Left cardiac atrium (tissue), 4 donors: ENCODE results near the gene GOLPH3. TPM values are rescaled to one million over a fixed set of nuclear protein-coding genes. Genes with fewer than 3 reads are reported as not detected.
"Not testable (repeated sequence)": the region's sequence is repeated elsewhere in the genome, so short reads cannot be mapped to it uniquely, and the experiment has no call there.

Experiments
- ATAC-seq, 2 donors: fragments of 200-7000 bp; cut with Tn5 transposase; one replicate each; pipeline ENCODE4 v1.9.1; 2020; ENCODE audit warnings: mild to moderate bottlenecking in 2 of 2, moderate library complexity in 2 of 2
- DNase-seq: peaks from one replicate; pipeline ENCODE4 v3.0.0-alpha.2; 2020
- intact Hi-C, 2 donors: fragments of 100-400 bp; cut with DNase I; formaldehyde crosslinking; loops; one replicate each; pipeline versions ENCODE4 v1.14.1 to v1.15.1; 2022 to 2023
- total RNA-seq, 2 donors: library from RNA; stranded (reverse); fragmentation: NEBNext Ultra II Directional; extraction: Animal tissue kit (Norgen Biotek cat#: 25700); gene quantifications; one replicate each; pipeline ENCODE4 v1.2.1, GENCODE V29; 2021
- donor health status: DM: no; HTN: yes; CAD: no.
- donor health status: DM: no; HTN: yes; CAD: no; lungs with severe emphysema.
- donor health status: DM: yes; HTN: yes; CAD: no.
- donor health status: Dilated cardiomyopathy.

GOLPH3 gene
- total RNA-seq, 2 donors from 2014 or later: 48.0 to 72.2 TPM

DNA sequence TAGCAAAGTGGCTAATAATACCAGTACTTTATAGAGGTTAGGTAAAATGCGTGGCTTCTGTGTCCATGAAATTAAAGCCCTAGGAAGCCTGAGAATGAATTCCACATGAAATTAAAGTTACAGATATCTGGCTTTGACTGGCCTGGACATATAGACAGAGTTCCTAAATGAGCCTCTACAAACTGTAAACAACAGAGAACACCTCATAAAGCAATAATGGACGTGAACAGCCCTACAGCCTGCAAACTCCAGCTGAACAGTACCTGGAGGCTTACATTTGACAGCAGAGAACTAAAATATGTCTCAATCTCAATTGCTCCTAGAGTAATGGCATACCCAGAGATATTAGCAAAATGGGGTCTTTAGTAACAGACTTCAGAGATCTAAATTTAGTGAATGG is 28.7 kb downstream of the GOLPH3 start:
- DNase-seq (no peak), ATAC-seq (peak in 1 of 2 donors; percentile 8)
- intact Hi-C loops: no loop called here

DNA sequence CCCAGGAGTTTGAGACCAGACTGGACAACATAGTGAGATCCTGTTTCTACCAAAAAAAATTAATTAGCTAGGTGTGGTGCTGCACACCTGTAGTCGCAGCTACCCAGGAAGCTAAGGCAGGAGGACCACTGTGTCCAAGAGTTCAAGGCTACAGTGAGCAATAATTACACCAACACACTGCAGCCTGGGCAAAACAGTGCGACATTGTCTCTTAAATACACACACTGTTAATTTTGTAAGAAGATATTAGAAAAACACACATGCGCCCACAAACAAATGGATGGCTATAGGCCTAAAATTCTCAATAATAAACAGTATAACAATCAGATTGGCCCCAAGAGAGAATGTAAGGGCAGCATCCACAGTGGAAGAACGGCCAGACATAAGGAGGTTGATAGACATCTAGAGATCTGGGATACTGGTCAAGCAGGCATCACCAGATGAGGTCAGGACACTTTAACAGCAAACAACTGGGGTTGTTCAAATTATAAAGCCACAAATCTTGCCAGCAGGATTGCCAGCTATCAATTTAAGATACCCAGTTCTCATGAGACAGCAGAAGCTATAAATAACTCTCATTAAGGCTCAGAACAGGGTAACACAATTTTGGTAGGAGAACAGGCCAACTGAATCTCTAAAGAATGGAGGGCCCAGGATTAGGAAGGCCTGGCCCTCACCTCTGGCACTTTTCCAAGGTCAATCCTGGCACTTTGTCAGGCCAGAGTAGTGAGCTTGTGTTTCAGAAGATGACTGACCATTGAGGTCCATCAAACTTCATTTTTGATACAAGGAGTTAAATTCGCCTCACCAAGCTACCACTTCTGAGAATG is 29.5 kb downstream of the GOLPH3 start:
- DNase-seq (no peak), ATAC-seq (peak; percentile 43 to 67)
- intact Hi-C loops: no loop called here

- ATAC-seq: no peak
- DNase-seq: no peak
- intact Hi-C loops: no loop called here
These were observed 30.3 kb downstream of the GOLPH3 start for GRCh38 chr5:32143617-32144377.

DNA sequence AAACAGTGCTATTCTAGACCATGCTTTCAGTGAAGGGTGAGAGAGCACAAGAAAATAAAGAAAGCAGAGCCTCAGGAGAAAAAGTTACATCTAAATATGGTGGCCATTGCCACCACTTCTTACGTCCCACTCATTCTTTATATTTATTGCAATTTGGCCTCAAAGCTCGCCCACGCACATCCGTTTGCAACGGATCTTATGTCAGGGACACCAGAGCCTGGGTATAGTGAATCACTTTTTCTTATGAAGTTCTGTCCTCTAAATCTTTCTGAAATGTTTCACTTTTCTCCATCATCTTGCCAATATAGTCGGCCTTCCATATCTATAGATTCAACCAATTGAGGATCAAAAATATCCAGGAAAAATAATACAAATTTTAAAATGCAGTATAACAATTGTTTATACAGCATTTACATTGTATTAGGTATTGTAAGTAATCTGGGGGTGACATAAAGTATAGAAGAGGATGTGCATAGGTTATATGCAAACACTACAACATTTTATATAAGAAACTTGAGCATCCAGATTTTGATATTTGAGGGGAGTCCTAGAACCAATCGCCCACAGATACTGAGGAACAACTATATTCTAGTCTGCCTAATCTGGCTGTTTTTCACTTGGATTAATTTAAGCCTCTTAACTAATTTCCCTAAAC is 35.2 kb downstream of the GOLPH3 start:
- intact Hi-C loops: no loop called here
- ATAC-seq (no peak), DNase-seq (no peak)

GRCh38 chr5:32136342-32136741 is 37.8 kb downstream of the GOLPH3 start:
- no peak for DNase-seq
- intact Hi-C loops: no loop called here
- ATAC-seq: no peak

DNA sequence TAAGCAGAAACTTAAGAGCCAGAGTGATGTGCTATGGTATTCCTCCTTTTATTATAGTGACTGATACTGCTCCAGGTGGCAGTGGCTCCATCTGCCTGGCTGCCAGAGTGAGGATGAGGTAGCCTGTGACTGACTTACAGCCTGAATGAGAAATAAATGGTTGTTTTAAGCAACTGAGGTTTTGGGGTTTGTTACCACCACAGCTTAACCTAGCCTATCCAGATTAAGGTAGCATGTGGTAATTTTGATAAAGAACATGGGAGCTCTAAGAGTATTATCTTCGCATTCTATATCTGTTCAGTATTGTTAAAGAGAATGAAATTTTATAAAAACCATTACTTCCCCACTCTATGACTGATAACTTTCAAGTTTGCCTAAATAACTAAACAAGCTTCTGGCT is 39.0 kb downstream of the GOLPH3 start:
- ATAC-seq (no peak), DNase-seq (no peak)
- intact Hi-C loops: no loop called here

DNA sequence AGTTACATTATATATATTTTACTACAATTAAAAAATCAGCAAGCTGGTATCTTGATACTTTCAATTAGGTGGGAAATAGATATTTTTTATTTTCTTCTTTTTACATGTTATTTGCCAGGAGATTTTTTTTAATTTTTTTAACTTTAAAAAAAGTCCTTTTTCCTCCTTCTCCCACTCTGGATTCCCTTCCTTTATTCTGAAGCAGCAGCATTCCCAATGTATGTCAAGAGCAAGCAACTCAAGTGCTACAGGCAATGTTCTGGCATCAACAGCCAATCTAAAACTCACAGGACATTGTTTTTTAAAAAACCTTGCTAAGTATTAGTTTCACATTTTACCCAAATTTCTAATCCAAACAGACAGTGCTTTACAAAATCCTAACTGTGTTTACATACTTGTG is 41.4 kb downstream of the GOLPH3 start:
- ATAC-seq: no peak
- DNase-seq: no peak
- intact Hi-C loops: no loop called here

DNA sequence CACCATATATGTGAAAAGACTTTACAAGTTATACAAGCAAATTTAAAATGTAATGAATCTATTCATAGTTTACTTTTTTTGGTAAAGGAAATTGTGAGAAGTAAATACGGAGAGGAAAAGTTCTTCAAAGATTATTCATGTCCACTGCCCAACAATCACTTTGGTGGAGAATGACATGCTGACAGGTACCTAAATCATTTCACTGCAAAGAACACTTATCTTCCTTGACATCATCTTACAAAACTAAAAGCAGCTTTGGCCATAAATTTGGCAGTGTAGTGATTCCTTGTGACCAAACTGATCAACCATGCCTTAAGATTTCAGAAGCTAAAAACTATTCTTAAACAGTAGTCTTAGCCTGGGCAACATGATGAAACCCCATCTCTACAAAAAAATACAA is 42.5 kb downstream of the GOLPH3 start:
- ATAC-seq: no peak
- no peak for DNase-seq
- intact Hi-C loops: no loop called here

GRCh38 chr5:32130865-32131264 is 43.3 kb downstream of the GOLPH3 start:
- intact Hi-C loops: no loop called here
- DNase-seq: no peak

GRCh38 chr5:32129074-32129598 is 45.0 kb downstream of the GOLPH3 start:
- intact Hi-C loops: no loop called here
- no peak for ATAC-seq
- no peak for DNase-seq

More at GRCh38 chr5:32130865-32131264, 43.3 kb downstream of the GOLPH3 start:
- ATAC-seq: no peak

GRCh38 chr5:32127711-32128110 is 46.4 kb downstream of the GOLPH3 start:
- DNase-seq (no peak), ATAC-seq (no peak)
- intact Hi-C loops: no loop called here

DNA sequence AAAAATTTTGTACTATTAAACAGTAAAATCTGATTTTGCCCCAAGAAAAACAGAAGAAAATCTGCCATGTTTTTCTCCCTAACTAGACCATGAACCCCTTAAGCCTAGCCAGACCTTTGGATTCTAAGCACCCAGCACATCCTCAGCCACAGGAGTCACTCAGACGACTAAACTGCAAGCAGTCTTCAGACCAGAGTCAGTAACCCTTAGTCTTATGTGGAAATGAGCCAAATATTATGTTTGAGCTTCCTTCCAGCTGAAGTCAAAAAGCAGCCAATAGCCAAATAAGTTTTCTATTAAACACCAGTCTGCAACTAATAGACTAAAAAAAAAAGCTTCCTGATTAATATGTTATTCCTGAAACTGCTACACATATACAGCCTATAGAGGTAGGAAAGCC is 47.4 kb downstream of the GOLPH3 start:
- intact Hi-C loops: no loop called here
- peak in 1 of 2 donors; percentile 41 for ATAC-seq
- DNase-seq: no peak

- intact Hi-C loops: no loop called here
- DNase-seq: no peak
- no peak for ATAC-seq
These were observed 50.0 kb downstream of the GOLPH3 start for GRCh38 chr5:32123889-32124676.

- intact Hi-C loops: no loop called here
- ATAC-seq (peak in 1 of 2 donors; percentile 12), DNase-seq (no peak)
These were observed 50.9 kb downstream of the GOLPH3 start for GRCh38 chr5:32123058-32123805.

DNA sequence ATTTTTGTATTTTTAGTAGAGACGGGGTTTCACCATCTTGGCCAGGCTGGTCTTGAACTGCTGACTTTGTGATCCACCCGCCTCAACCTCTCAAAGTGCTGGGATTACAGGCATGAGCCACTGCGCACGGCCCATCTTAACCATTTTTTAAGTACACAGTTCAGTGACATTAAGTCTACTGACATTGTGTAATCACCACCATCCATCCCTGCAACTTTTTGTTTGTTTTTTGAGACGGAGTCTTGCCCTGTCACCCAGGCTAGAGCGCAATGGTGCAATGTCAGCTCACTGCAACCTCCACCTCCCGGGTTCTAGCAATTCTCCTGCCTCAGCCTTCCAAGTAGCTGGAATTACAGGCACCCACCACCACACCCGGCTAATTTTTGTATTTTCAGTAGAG is 55.2 kb downstream of the GOLPH3 start:
- ATAC-seq, intact Hi-C loops: not testable (repeated sequence)

GRCh38 chr5:32116574-32117313 is 57.4 kb downstream of the GOLPH3 start:
- intact Hi-C loops: no loop called here
- no peak for ATAC-seq
- DNase-seq: no peak

More for the DNA sequence above, 55.2 kb downstream of the GOLPH3 start:
- not testable (repeated sequence) for DNase-seq

DNA sequence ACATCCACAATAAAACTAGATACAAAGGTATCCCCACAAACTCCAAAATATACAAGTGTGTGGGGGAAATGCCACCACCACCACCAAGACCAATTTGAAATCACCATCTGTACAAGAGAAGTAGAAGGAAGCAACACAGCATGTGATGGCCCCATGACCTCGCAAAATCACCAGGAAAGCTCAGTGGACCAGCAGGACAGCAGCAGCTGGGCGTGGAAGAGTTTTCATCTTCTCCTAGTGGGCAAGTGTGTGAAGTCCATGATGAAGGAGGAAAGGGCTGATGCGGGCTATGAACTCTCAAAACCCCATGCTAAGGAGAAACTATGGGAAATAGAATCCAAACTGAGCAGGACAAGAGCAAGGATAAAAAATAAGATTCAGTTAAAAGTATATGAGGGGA is 58.1 kb downstream of the GOLPH3 start:
- no peak for DNase-seq
- no peak for ATAC-seq
- intact Hi-C loops: no loop called here
